GM12878 (cell line): ENCODE results near the gene SHB. TPM values are rescaled to one million over a fixed set of nuclear protein-coding genes. Genes with fewer than 3 reads are reported as not detected.

ENCODE experiments used
- ATAC-seq: fragments of 200-7000 bp; cut with Tn5 transposase; 3 replicates; pipeline ENCODE4 v1.9.1; 2020; ENCODE audit warnings: mild to moderate bottlenecking, moderate library complexity
- Bru-seq: library from RNA; stranded (reverse); fragments of 400-500 nt; gene quantifications from one replicate; lab custom pipeline; 2021; lab: Mats Ljungman, UMichigan
- BruChase-seq, 2 experiments: library from RNA; stranded (reverse); fragments of 400-500 nt; gene quantifications; one replicate each; lab custom pipeline; 2021; lab: Mats Ljungman, UMichigan
- BruUV-seq: library from RNA; stranded (reverse); fragments of 400-500 nt; replicated peaks from 2 replicates; lab custom pipeline; 2021; lab: Mats Ljungman, UMichigan
- CTCF ChIA-PET: fragments of 300-600 bp; sonication (Branson Sonifier 250); formaldehyde crosslinking; extraction: SDS; loops from one replicate; lab custom pipeline; 2021; ENCODE audit warnings: inconsistent platforms; lab: Yijun Ruan, JAX
- POLR2A ChIA-PET: fragments of 350-600 bp; formaldehyde crosslinking; extraction: SDS; loops from one replicate; lab custom pipeline; 2021; ENCODE audit warnings: inconsistent platforms; lab: Charles Lee
- RAD21 ChIA-PET: fragments of 300-600 bp; sonication (Branson Sonifier 250); formaldehyde crosslinking; loops from one replicate; lab custom pipeline; 2023; ENCODE audit warnings: antibody characterized with exemption; ENCODE audit not compliant: unreplicated experiment; lab: Charles Lee
- SMC1A ChIA-PET: fragments of 300-600 bp; sonication (Branson Sonifier 250); formaldehyde crosslinking; loops from one replicate; lab custom pipeline; 2023; ENCODE audit not compliant: unreplicated experiment, uncharacterized antibody; lab: Charles Lee
- DNase-seq: peaks from one replicate; pipeline ENCODE4 v3.0.0-alpha.2; 2011; ENCODE audit warnings: low read depth, low spot score
- FAIRE-seq: peaks from 3 replicates; lab custom pipeline; 2011; peaks lifted over from hg19 to GRCh38; lab: Jason Lieb, UNC
- H2AFZ ChIP-seq: 2 replicates; pipeline ENCODE4 v1.6.0; 2011; ENCODE audit warnings: low read depth, low read length, control low read depth; ENCODE audit not compliant: control insufficient read depth
- H3K27ac ChIP-seq: 2 replicates; pipeline ENCODE4 v1.5.1; 2011; ENCODE audit warnings: control low read depth; ENCODE audit not compliant: control insufficient read depth, insufficient read depth
- H3K27me3 ChIP-seq, 2 experiments: replicated peaks in 1 of 2; 2 replicates each; pipeline versions ENCODE4 v1.6.0 to v1.6.1; 2011; ENCODE audit warnings: low read length in 1 of 2; ENCODE audit not compliant: control insufficient read depth in 2 of 2, insufficient read depth in 2 of 2
- H3K36me3 ChIP-seq, 2 experiments: 2 replicates each; pipeline ENCODE4 v1.5.1; 2011; ENCODE audit warnings: low read length in 1 of 2; ENCODE audit not compliant: control insufficient read depth in 2 of 2, insufficient read depth in 2 of 2
- H3K4me1 ChIP-seq: 2 replicates; pipeline ENCODE4 v1.6.1; 2011; ENCODE audit warnings: mild to moderate bottlenecking, low read length, moderate library complexity, mixed read lengths; ENCODE audit not compliant: control insufficient read depth, insufficient read depth
- H3K4me2 ChIP-seq: 2 replicates; pipeline ENCODE4 v1.6.0; 2011; ENCODE audit warnings: control low read depth; ENCODE audit not compliant: control insufficient read depth, insufficient read depth
- H3K4me3 ChIP-seq: fragments of 200-600 bp; sonication (generic); 2 replicates; pipeline ENCODE4 v1.5.1; 2016
- H3K79me2 ChIP-seq: 2 replicates; pipeline ENCODE4 v1.6.0; 2011; ENCODE audit warnings: low read length; ENCODE audit not compliant: control insufficient read depth, insufficient read depth
- H3K9ac ChIP-seq: 2 replicates; pipeline ENCODE4 v1.8.0; 2011; ENCODE audit warnings: low read length, control low read depth, mixed read lengths; ENCODE audit not compliant: control insufficient read depth, insufficient read depth
- H3K9me3 ChIP-seq: replicated peaks from 3 replicates; pipeline ENCODE4 v1.5.1; 2011; ENCODE audit warnings: mild to moderate bottlenecking, low read length; ENCODE audit not compliant: control insufficient read depth, insufficient read depth
- H4K20me1 ChIP-seq: 2 replicates; pipeline ENCODE4 v1.6.0; 2011; ENCODE audit not compliant: control insufficient read depth, insufficient read depth
- ATF2 ChIP-seq: IDR thresholded peaks from 2 replicates; pipeline ENCODE4 v1.6.1; 2012; ENCODE audit warnings: low read length, inconsistent platforms
- BCL3 ChIP-seq: IDR thresholded peaks from 2 replicates; pipeline ENCODE4 v1.6.1; 2011; ENCODE audit warnings: borderline replicate concordance, low read depth, mild to moderate bottlenecking, moderate library complexity, low read length; ENCODE audit not compliant: insufficient read depth, poor library complexity, severe bottlenecking
- CTCF ChIP-seq, 3 experiments: IDR thresholded peaks in 2 of 3; conservative IDR thresholded peaks in 1 of 3; 2 replicates each; pipeline ENCODE4 v1.5.1; 2011; ENCODE audit warnings: low read depth in 3 of 3, low read length in 3 of 3, mild to moderate bottlenecking in 3 of 3, control low read depth in 2 of 3, moderate library complexity in 2 of 3, inconsistent platforms in 1 of 3, mixed read lengths in 1 of 3; ENCODE audit not compliant: control insufficient read depth in 2 of 3, insufficient read depth in 1 of 3; ENCODE audit errors: extremely low read depth in 1 of 3
- HDAC2 ChIP-seq: fragments of 200-600 bp; sonication (generic); IDR thresholded peaks from 2 replicates; pipeline ENCODE4 v1.6.1; 2017
- NFYB ChIP-seq: IDR thresholded peaks from 2 replicates; pipeline ENCODE4 v1.6.1; 2011; ENCODE audit warnings: low read depth, mild to moderate bottlenecking, low read length, improper control_type of control experiment, moderate library complexity; ENCODE audit not compliant: insufficient read depth
- NR2F1 ChIP-seq: fragments of 450-650 bp; conservative IDR thresholded peaks from 2 replicates; pipeline ENCODE4 v1.6.1; 2017; ENCODE audit warnings: mild to moderate bottlenecking
- POLR2AphosphoS5 ChIP-seq: IDR thresholded peaks from 2 replicates; pipeline ENCODE4 v1.6.1; 2011; ENCODE audit warnings: mild to moderate bottlenecking, low read length, inconsistent platforms
- USF1 ChIP-seq: IDR thresholded peaks from 2 replicates; pipeline ENCODE4 v1.6.1; 2011; ENCODE audit warnings: borderline replicate concordance, low read depth, mild to moderate bottlenecking, moderate library complexity, mixed read lengths, low read length; ENCODE audit not compliant: insufficient read depth; ENCODE audit errors: extremely low read length
- ZNF274 ChIP-seq: IDR thresholded peaks from one replicate; pipeline ENCODE4 v1.8.0; 2011; ENCODE audit not compliant: insufficient read length, insufficient read depth
- ZNF384 ChIP-seq: IDR thresholded peaks from 2 replicates; pipeline ENCODE4 v1.6.1; 2012; ENCODE audit warnings: low read depth, mild to moderate bottlenecking, low read length, improper control_type of control experiment, borderline replicate concordance
- WGBS: methylation state at CpG from one replicate; pipeline ENCODE4 v1.1.6; 2016; ENCODE audit warnings: low lambda C conversion rate; ENCODE audit not compliant: insufficient replicate concordance, insufficient coverage; ENCODE audit errors: missing lambda C conversion rate; 5-methylcytosine and 5-hydroxymethylcytosine counted together
- in situ Hi-C: fragments of 300-500 bp; cut with MboI; formaldehyde crosslinking; loops from 9 replicates; pipeline ENCODE4 v1.14.3; 2018; ENCODE audit warnings: mixed read lengths
- intact Hi-C: fragments of 100-400 bp; cut with micrococcal nuclease; formaldehyde crosslinking; loops from one replicate; pipeline ENCODE4 v1.14.2; 2022; ENCODE audit not compliant: unreplicated experiment
- long read RNA-seq, 2 experiments: library from polyadenylated mRNA; unstranded; transcript quantifications; one replicate each; pipeline ENCODE4 v2.0.0, GENCODE V29; 2019 to 2020
- polyA minus RNA-seq, 3 experiments: library from RNA; depleted of rRNA, polyadenylated mRNA; stranded (reverse); fragments of >200 nt; gene quantifications; 2 replicates each; pipeline ENCODE4 v1.2.3, GENCODE V29; 2011
- polyA plus RNA-seq, 11 experiments: library from polyadenylated mRNA; depleted of rRNA in 4 of 11; unstranded in 6 of 11; stranded (reverse) in 5 of 11; fragments of >200 nt; fragmentation: Nextera tagmentation in 4 of 11; fragmentation: Illumina TruSeq in 1 of 11; extraction: Ambion mirVana in 4 of 11; extraction: Trizol in 1 of 11; gene quantifications; 1 replicate in 1 of 11; 2 replicates in 10 of 11; pipeline versions ENCODE4 v1.2.1 to v1.2.3, GENCODE V29; 2011 to 2016; ENCODE audit warnings: inconsistent platforms in 2 of 11, missing spikeins in 2 of 11, low read depth in 1 of 11
- total RNA-seq, 4 experiments: library from RNA; depleted of rRNA in 3 of 4; stranded (reverse); fragments of >200 nt in 3 of 4; fragmentation: Illumina TruSeq in 1 of 4; extraction: Trizol in 1 of 4; gene quantifications; 2 replicates each; pipeline versions ENCODE4 v1.2.1 to v1.2.3, GENCODE V29; 2013 to 2021

The SHB gene
- 11.5 and 13.9 TPM in 2 replicates for total RNA-seq (2013; cell fraction: nucleolus; rRNA removed)
- total RNA-seq (2014; rRNA removed) (3.2 TPM in 2 replicates), total RNA-seq (2014; rRNA removed; fragmentation: Illumina TruSeq; extraction: Trizol) (1.4 and 1.7 TPM in 2 replicates), total RNA-seq (2021) (6.2 and 7.6 TPM in 2 replicates), polyA plus RNA-seq (2011; rRNA removed) (0.39 and 0.91 TPM in 2 replicates), polyA plus RNA-seq (2014; fragmentation: Illumina TruSeq; extraction: Trizol) (1.6 and 2.4 TPM in 2 replicates), polyA plus RNA-seq (2014; fragmentation: Nextera tagmentation; extraction: Ambion mirVana) (under 1 TPM; 0.56 to 0.69 TPM), polyA plus RNA-seq (2014; rRNA removed) (3.7 and 5.3 TPM in 2 replicates), polyA plus RNA-seq (2016; fragmentation: Nextera tagmentation; extraction: Ambion mirVana) (under 1 TPM; 0.29 to 0.90 TPM), polyA minus RNA-seq (2011; rRNA and poly(A)+ RNA removed) (0.95 and 1.8 TPM in 2 replicates), Bru-seq, nascent RNA (percentile 53 among the genes with signal in this experiment), BruChase-seq, experiment 1, labeled RNA remaining after a 6-hour chase (percentile 52 among the genes with signal in this experiment), BruChase-seq, experiment 2, labeled RNA remaining after a 2-hour chase (percentile 64 among the genes with signal in this experiment)
- 1.2 TPM for polyA plus RNA-seq (2011; ENCODE audit: low read depth)
- polyA plus RNA-seq (2011; cell fraction: cytosol; rRNA removed): 1.0 and 1.1 TPM in 2 replicates
- 1.3 TPM in 2 replicates for polyA plus RNA-seq (2011; cell fraction: nucleus; rRNA removed)
- polyA plus RNA-seq (2012): 2.2 and 3.2 TPM in 2 replicates
- 0.73 and 1.3 TPM in 2 replicates for polyA minus RNA-seq (2011; cell fraction: cytosol; rRNA and poly(A)+ RNA removed)
- polyA minus RNA-seq (2011; cell fraction: nucleus; rRNA and poly(A)+ RNA removed): 0.73 and 2.0 TPM in 2 replicates
- long read RNA-seq, experiment 1, partial matches to known transcripts: 0 of 1 reads
- long read RNA-seq, experiment 1, other reads (novel, unspliced or antisense): 0 of 1 reads
- long read RNA-seq, experiment 2: 0 reads

GRCh38 chr9:38068701-38069628, at the start of gene SHB:
SHB (minus strand) TSS chr9:38069227; CDS start chr9:38068645, 582 bp downstream.
- FAIRE-seq: no peak
- no TSS peak for BruUV-seq
- in situ Hi-C loops: no loop called here
- no peak for TF ChIP-seq ATF2
- no peak for TF ChIP-seq USF1
- TF ChIP-seq NFYB: no peak
- TF ChIP-seq POLR2AphosphoS5: peak; percentile 46; the same call in 1 of the 2 replicates
- no peak for TF ChIP-seq HDAC2
- TF ChIP-seq BCL3: no peak
- no peak for TF ChIP-seq ZNF384
- TF ChIP-seq CTCF (IDR thresholded peaks at IDR 0.05 in 2 of 3, conservative IDR thresholded peaks at IDR 0.05 in 1 of 3; ENCODE audit: control insufficient read depth in 2 of 3, extremely low read depth in 1 of 3, insufficient read depth in 1 of 3, low read depth in 3 of 3, low read length in 3 of 3): peak in 2 of 3 experiments; percentile 32 to 45; a peak in 4 of 6 replicates
- TF ChIP-seq ZNF274: no peak
- TF ChIP-seq NR2F1: peak; percentile 50; the same call in 1 of the 2 replicates

More at GRCh38 chr9:38068701-38069628, at the start of gene SHB:
- POLR2A ChIA-PET: interaction anchor here (0.6 to 1.4 kb wide), 3 partner anchors 9 to 158 kb away, joined by 3 to 4 read pairs (median 3); no protein-coding TSS in a partner anchor
- Histone ChIP-seq H3K4me2 (peak within 1 kb of the TSS; percentile 93), H3K9me3 (no peaks in the 10 kb centered on the region), H3K79me2 (no peaks in the 10 kb centered on the region), H3K27me3 (peaks cover 2 to 9% of the 10 kb centered on the region in 2 experiments; a peak in 3 of 4 replicates), H3K4me1 (peaks cover 28% of the 10 kb centered on the region), H3K27ac (no peak within 1 kb of the TSS), H2AFZ (peak within 1 kb of the TSS; percentile 82), H3K4me3 (peak within 1 kb of the TSS; percentile 90), H3K9ac (peak within 1 kb of the TSS; percentile 24; the same call in 1 of the 2 replicates), H3K36me3 (no peaks in the 10 kb centered on the region), H4K20me1 (no peaks in the 10 kb centered on the region)
- no peak for DNase-seq
- peak; percentile 67 for ATAC-seq
- CTCF ChIA-PET: interaction anchor here (0.6 to 3.9 kb wide), 9 partner anchors 10 to 293 kb away, joined by 3 to 21 read pairs (median 4); no protein-coding TSS in a partner anchor
- SMC1A ChIA-PET: interaction anchor here (1.0 to 4.4 kb wide), 5 partner anchors 19 to 147 kb away, joined by 3 to 23 read pairs (median 3); no protein-coding TSS in a partner anchor
- 3% methylated on average over 69 of the region's 134 CpGs for WGBS
- RAD21 ChIA-PET: interaction anchor here (0.6 to 1.9 kb wide), 13 partner anchors 20 to 194 kb away, joined by 3 to 18 read pairs (median 3); no protein-coding TSS in a partner anchor
- intact Hi-C loops: loop anchor here (1.0 to 10.0 kb wide), 4 partner anchors 48 to 604 kb away; partner anchors contain the start of gene ZBTB5
